ENCODE measurements around the gene NPTX2. TPM values are rescaled to one million over a fixed set of nuclear protein-coding genes. Genes with fewer than 3 reads are reported as not detected.

The NPTX2 gene
- total RNA-seq, 1 experiment from 2014 or later, result not detected

DNA sequence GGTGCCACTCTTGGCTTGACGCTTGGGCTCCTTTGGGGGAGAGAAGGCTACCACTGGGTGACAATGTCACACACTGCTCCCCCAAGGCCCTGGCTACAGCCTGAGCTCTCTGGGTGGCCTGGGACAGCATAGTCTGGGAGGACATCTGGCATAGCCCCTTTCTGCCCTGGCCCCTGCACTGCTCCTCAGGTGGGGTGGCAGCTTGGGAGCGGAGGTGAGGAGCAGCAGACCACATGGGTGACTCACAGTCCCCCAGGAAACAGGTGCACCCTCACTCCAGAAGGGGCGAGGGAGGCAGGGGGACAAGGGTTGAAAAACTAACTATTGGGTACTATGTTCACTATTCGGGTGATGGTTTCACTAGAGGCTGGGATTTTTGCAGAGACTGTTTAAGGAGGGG is 45.2 kb downstream of the NPTX2 start:
- BruUV-seq (replicated peaks), result no TSS peak
- Histone ChIP-seq H3K9me3 (ENCODE audit: control insufficient read depth in 1 of 2, insufficient read depth in 1 of 2, low read depth in 1 of 2, low read length in 2 of 2) (no peaks in the 10 kb centered on the region), H3K36me3 (ENCODE audit: control insufficient read depth in 1 of 2, insufficient read depth in 2 of 2, low read length in 2 of 2) (no peaks in the 10 kb centered on the region), H3K4me3 (replicated peaks in 1 of 2; ENCODE audit: low read depth in 1 of 2, low read length in 2 of 2) (no peak overlapping the region), H3K79me2 (ENCODE audit: insufficient read depth, low read length) (no peaks in the 10 kb centered on the region), H3K27me3 (ENCODE audit: insufficient read depth, low read length) (no peaks in the 10 kb centered on the region), H3K27ac (ENCODE audit: low read depth, low read length) (no peak overlapping the region), H3K4me1 (ENCODE audit: control insufficient read depth in 1 of 2, insufficient read depth in 2 of 2, low read length in 2 of 2) (no peaks in the 10 kb centered on the region), H4K20me1 (ENCODE audit: insufficient read depth) (no peaks in the 10 kb centered on the region), H3K9ac (ENCODE audit: low read length) (no peak overlapping the region), H2AFZ (ENCODE audit: low read depth, low read length, poor library complexity, severe bottlenecking) (no peak overlapping the region), H3K9me2 (ENCODE audit: insufficient read depth) (no peaks in the 10 kb centered on the region), H3K4me2 (ENCODE audit: low read length) (no peak overlapping the region)
- ChIA-PET CTCF (no interaction called here), RAD21 (ENCODE audit: low non-redundant PET in 1 of 2, low total read pairs in 2 of 2, uncharacterized antibody in 2 of 2, unreplicated experiment in 2 of 2) (no interaction called here), POLR2A (no interaction called here)
- ATAC-seq (no peak), DNase-seq (ENCODE audit: low read depth, low spot score) (no peak)
- TF ChIP-seq SIN3A (IDR thresholded peaks at IDR 0.05; ENCODE audit: low read depth), result no peak
- TF ChIP-seq SRF (IDR thresholded peaks at IDR 0.05; ENCODE audit: low read depth), result no peak
- no peak for TF ChIP-seq YY1 (IDR thresholded peaks at IDR 0.05; ENCODE audit: extremely low read depth, insufficient replicate concordance, low read depth, low read length)
- TF ChIP-seq, protein P1, sequence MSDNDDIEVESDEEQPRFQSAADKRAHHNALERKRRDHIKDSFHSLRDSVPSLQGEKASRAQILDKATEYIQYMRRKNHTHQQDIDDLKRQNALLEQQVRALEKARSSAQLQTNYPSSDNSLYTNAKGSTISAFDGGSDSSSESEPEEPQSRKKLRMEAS (IDR thresholded peaks at IDR 0.05), result no peak
- no peak for TF ChIP-seq EZH2phosphoT487 (IDR thresholded peaks at IDR 0.05; ENCODE audit: borderline replicate concordance)
- TF ChIP-seq POLR2A (IDR thresholded peaks at IDR 0.05; ENCODE audit: borderline replicate concordance, extremely low read depth, insufficient read depth, insufficient read length), result no peak
- TF ChIP-seq TCF7L2 (IDR thresholded peaks at IDR 0.05; ENCODE audit: borderline replicate concordance, extremely low read depth, insufficient read depth, insufficient read length), result no peak
- TF ChIP-seq ELF1 (IDR thresholded peaks at IDR 0.05; ENCODE audit: borderline replicate concordance, low read depth), result no peak
- TF ChIP-seq EGR1 (IDR thresholded peaks at IDR 0.05; ENCODE audit: low read depth), result no peak
- intact Hi-C loops (cut with micrococcal nuclease), result no loop called here

DNA sequence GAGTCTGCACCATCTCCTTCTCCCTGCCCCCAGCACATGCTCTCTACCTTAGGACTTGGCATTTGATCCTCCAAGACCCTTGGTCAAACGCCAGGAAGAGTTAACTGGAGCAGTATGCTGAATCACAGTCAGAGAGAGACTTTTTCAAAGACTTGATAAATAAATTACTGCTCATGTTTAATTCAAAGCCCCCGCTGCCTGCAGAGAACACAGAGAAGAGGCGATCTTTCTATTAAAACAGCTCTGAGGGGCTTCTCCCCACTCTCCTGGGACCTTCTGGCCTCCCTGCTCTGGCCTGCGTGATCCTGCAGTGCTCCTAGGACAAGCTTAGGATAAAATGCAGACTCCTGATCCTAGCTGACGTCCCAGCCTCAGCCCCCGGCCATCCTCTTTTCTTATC is 47.8 kb downstream of the NPTX2 start:
- no peaks in the 10 kb centered on the region for H3K36me3 ChIP-seq (ENCODE audit: control insufficient read depth in 1 of 2, insufficient read depth in 2 of 2, low read length in 2 of 2)
- DNase-seq (ENCODE audit: low read depth, low spot score) (no peak), ATAC-seq (no peak)
- no peak overlapping the region for H3K27ac ChIP-seq (ENCODE audit: low read depth, low read length)
- no TSS peak for BruUV-seq (replicated peaks)
- CTCF ChIA-PET, result no interaction called here
- H3K9me2 ChIP-seq (ENCODE audit: insufficient read depth), result no peaks in the 10 kb centered on the region
- no peak for TF ChIP-seq RAD21 (IDR thresholded peaks at IDR 0.05; ENCODE audit: low read depth)
- RAD21 ChIA-PET (ENCODE audit: low non-redundant PET in 1 of 2, low total read pairs in 2 of 2, uncharacterized antibody in 2 of 2, unreplicated experiment in 2 of 2), result no interaction called here
- no peak overlapping the region for H3K4me3 ChIP-seq (replicated peaks in 1 of 2; ENCODE audit: low read depth in 1 of 2, low read length in 2 of 2)
- H4K20me1 ChIP-seq (ENCODE audit: insufficient read depth), result no peaks in the 10 kb centered on the region
- intact Hi-C loops (cut with micrococcal nuclease), result no loop called here
- no peaks in the 10 kb centered on the region for H3K4me1 ChIP-seq (ENCODE audit: control insufficient read depth in 1 of 2, insufficient read depth in 2 of 2, low read length in 2 of 2)
- no peak overlapping the region for H2AFZ ChIP-seq (ENCODE audit: low read depth, low read length, poor library complexity, severe bottlenecking)
- no peak overlapping the region for H3K9ac ChIP-seq (ENCODE audit: low read length)
- POLR2A ChIA-PET, result no interaction called here
- H3K9me3 ChIP-seq (ENCODE audit: control insufficient read depth in 1 of 2, insufficient read depth in 1 of 2, low read depth in 1 of 2, low read length in 2 of 2), result no peaks in the 10 kb centered on the region
- H3K4me2 ChIP-seq (ENCODE audit: low read length), result no peak overlapping the region
- H3K27me3 ChIP-seq (ENCODE audit: insufficient read depth, low read length), result no peaks in the 10 kb centered on the region
- H3K79me2 ChIP-seq (ENCODE audit: insufficient read depth, low read length), result no peaks in the 10 kb centered on the region

All from HCT116 (cell line).